Activated effector memory CD4-positive, alpha-beta T cell treated with Interleukin-2 at 50 U/mL for 16 hours (primary cell): Measurements from ENCODE around the gene MAPKBP1.

Experiments used
- DNase-seq: peaks from one replicate; pipeline ENCODE4 v3.0.0-alpha.2; 2020

Gene MAPKBP1

DNA sequence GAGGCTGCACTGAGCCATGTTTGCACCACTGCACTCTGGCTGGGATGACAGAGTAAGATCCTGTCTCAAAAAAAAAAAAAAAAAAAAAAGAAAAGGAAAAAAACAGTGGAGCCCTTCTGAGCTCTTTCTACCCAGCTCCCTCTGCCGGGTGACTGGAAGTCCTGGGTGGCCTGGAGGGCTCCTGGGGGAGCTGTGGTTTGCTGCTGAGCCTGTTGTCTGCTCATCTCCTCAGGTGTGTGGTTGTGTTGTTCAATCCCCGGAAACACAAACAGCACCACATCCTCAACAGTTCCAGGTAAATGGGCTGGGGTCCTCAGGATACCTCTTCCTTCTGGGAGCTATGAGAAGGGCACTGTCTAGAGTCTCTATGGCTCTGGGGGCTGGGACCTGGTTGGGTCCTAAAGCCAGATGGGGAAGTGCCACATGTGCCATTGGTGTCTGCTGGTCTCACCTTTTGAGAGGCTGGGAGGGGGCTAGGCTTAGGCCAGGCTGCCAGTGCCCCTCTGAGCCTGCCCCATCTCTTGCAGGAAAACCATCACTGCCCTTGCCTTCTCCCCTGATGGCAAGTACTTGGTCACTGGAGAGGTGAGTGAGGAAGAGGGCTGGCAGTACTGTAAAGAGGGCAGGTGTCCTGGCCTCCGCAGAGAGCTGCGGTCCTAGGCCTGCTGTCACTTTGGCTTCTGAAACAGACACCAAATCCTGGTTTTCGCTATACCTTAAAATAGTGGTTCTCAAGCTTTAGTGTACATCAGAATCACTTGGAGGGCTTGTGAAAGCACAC lies 36.6 kb downstream of the MAPKBP1 start:
- DNase-seq, result no peak

DNA sequence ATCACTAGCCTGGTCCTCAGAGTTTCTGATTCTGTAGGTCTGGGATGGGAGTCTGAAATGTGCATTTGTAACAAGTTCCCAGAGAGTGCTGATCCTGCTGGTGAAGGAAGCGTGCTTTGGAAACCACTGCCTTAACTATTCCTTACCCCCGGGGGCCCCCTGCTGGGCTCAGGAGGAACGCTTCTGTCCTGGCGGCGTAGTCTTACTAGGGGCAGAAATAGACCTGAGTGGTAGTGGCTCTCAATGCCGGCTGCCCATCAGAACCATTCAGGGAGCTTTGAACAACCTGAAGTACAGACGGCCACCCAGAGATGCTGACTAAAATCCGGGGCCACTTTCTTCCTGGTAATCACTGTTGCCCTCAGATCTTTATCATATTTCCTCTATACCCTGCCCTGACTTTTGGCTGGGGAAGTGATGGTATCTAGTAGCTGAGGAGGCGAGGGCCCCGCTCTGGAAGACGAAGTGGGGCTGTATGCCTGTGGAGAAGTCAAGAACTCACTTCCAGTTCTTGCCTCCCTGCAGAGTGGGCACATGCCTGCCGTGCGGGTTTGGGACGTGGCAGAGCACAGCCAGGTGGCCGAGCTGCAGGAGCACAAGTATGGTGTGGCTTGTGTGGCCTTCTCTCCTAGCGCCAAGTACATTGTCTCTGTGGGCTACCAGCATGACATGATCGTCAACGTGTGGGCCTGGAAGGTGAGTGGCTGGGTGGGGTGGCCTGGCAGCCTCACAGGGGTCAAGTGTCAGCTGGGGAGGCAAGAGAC lies 37.3 kb downstream of the MAPKBP1 start:
- DNase-seq, result peak; percentile 56

DNA sequence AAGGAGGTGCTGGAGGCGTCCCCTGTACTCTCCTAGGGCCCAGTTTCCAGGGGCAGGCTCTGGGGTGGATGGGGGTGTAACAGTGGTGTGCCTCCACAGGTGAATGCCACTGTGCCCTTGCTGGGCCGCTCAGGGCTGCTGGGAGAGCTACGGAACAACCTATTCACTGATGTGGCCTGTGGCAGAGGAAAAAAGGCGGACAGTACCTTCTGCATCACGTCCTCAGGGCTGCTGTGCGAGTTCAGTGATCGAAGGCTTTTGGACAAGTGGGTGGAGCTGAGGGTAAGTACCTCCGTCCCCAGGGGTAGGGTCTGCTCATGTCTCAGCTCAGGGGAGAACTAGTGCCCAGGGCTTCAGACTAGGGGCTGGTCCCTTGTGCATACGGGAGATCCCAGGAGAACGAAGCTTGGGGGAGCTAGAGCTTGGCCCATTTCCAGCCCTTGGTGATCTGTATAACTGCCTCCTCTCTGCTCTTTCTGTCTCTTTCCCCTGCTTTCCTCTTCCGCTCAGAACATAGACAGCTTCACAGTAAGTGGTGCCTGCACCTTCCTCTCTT lies 38.6 kb downstream of the MAPKBP1 start:
- no peak for DNase-seq

DNA sequence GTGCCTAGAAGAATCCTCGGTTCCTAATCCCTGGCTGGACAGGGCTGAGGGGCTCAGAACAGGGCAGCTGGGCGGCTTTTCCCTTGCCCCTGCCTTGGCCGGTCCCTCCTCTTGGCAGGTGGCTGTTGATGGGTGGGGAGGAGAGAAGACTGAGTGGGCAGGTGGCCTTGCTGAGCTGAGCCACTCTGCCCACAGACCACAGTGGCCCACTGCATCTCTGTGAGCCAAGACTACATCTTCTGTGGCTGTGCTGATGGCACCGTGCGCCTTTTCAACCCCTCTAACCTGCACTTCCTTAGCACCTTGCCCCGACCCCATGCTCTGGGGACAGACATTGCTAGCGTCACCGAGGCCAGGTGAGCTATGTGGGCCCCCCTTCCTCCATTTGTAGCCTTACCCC lies 39.1 kb downstream of the MAPKBP1 start:
- DNase-seq, result no peak

DNA sequence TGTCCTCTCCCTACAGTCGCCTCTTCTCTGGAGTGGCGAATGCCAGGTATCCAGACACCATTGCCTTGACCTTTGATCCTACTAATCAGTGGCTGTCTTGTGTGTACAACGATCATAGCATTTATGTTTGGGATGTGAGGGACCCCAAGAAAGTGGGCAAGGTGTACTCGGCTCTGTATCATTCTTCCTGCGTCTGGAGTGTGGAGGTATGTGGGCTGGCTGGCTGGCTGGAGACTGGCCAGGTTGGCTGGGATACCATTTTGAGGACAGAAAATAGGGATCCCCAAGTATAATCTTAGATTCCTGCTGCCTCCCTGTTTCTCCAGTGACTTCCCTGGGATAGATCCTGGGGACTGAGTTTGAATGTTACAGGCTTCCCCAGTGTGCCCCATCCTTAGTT lies 40.2 kb downstream of the MAPKBP1 start:
- no peak for DNase-seq

DNA sequence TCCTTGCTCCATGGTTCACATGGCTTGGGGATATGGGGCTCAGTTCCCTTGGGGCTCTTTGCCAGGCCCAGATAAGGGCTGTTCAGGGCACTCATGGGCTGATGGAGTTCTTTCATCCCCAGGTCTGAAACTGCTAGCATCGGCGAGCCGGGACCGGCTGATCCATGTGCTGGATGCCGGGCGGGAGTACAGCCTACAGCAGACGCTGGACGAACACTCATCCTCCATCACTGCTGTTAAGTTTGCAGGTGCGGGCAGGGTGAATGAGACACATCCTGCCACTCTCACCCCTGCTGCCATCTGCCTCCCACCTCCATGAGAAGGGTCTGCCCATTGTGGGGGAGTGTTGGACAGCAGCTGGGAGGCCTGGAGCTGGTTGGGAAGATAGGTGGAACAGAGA lies 42.5 kb downstream of the MAPKBP1 start:
- DNase-seq, result no peak

DNA sequence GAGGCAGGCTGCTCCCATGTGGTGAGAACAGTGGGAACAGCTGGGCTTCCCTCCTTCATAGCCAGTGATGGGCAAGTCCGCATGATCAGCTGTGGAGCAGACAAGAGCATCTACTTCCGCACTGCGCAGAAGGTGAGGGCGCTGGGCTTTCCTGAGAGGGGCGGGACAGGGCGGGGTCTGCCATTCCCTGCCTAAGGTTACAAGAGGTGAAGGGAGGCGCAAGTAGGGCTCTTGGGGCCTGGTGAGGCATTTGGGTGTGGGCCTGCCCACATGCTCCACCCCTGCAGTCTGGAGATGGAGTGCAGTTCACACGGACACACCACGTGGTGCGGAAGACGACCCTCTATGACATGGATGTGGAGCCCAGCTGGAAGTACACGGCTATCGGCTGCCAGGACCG lies 43.0 kb downstream of the MAPKBP1 start:
- DNase-seq, result no peak

DNA sequence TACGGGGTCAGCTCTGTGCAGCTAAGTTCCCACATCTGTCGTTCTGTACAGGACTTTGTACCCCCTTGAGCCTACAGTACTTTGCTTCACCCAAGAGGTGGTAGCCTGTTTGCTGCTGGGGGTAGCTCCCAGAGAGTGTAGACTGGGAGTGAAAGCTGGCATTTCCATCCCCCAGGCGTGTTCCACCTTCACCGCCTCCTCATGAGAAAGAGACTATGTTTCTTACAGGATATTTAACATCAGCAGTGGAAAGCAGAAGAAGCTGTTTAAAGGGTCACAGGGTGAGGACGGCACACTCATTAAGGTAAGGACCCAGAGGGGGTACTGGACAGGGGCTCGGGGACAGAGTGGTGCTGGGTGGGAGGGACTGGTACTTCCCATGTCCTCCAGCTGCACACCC lies 43.5 kb downstream of the MAPKBP1 start:
- no peak for DNase-seq

DNA sequence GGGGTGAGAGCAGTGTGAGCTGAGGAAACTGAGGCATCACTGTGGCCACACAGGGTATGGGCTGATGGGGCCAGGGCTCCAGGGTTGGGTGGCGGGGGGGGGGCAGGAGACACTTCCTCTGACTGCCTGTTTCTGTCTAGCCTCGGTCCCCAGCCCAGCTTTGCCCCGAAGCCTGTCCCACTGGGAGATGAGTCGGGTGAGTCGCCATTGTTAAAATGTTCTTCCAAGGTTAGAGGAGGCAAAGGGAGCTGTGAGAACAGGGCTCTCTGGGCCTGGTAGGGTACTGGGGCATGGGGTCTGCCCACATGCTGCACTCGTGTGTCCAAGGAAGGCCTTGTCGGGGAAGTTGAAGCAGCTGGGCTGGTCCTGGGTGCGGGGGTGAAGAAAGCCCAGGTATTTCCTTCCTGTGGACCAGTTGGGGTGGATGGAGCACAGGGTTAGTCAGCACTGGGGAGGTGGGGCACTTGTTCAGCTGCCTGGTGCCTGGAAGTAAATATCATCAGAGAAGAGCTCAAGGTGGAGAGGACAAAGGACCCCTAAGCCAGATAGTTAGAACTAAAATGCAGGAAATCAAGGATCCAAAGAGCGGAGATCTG lies 45.3 kb downstream of the MAPKBP1 start:
- DNase-seq, result no peak

DNA sequence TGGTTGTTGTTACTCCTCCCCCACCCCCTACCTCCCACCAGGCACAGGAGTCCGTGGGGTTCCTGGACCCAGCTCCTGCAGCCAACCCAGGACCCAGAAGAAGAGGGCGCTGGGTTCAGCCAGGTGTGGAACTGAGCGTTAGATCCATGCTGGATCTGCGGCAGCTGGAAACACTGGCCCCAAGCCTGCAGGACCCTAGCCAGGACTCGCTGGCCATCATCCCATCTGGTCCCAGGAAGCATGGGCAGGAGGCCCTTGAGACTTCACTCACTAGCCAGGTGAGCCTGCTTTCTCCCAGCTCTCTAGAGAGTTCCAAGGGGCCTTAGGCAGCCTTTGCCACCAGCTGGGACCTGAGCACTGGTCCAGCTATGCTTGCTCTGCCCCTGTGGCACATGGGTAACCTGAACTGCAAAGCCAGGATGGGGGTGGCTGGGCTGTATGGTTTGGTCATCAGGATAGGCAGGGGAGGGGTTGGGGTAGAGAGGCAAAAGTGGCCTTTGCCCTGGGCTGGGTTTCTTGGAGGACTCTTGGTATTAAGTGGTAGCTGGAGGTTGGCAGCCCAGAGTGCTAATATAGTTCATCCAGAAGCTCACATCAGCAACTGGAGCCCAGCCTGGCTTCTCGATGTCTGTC lies 46.6 kb downstream of the MAPKBP1 start:
- no peak for DNase-seq

DNA sequence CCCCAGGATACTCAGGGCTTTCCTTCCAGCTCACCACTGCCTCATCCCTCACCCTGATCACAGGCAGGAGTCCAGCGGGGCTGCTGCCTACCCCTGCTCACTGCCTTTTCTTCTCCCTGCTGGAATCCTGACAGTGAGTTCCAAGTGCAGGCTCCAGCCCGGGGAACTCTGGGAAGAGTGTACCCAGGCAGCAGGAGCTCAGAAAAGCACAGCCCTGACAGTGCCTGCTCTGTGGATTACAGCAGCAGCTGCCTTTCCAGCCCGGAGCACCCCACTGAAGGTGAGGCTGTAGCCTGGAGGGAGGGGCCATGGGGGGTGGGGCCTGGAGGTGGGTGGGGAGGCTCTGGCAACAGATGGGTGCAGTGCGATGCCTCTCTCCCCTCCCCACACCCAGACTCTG lies 47.5 kb downstream of the MAPKBP1 start:
- DNase-seq, result no peak

DNA sequence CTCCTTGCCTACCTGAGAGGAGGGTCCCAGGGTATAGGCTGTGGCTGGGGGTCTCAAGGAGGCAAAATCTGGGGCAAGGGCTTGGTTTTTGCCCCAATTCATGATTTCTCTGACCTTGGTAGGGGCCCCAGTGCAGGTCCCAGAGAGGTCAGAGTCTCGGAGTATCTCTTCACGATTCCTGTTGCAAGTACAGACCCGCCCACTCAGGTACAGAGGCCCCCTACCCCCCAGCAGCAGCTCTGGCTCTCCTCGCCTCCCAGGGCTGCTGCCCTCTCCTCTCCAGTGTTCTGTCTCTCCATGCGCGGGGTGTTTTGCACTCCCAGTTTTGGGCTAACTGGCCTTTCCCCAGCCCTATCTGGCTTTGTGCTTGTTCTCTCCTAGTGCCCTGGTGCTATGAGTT lies 48.2 kb downstream of the MAPKBP1 start:
- no peak for DNase-seq

DNA sequence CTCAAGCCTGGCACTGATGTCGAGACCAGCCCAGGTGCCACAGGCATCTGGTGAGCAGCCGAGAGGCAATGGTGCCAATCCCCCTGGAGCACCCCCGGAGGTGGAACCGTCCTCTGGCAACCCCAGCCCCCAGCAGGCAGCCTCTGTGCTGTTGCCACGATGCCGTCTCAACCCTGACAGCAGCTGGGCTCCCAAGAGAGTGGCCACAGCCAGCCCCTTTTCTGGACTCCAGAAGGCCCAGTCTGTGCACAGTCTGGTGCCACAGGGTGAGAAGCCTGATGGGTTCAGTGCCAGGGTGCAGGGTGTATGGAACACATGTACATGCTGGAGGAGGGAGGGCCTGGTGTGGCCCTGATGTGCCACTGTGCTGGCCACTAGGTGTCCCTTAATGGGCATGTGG lies 48.7 kb downstream of the MAPKBP1 start:
- DNase-seq, result no peak

DNA sequence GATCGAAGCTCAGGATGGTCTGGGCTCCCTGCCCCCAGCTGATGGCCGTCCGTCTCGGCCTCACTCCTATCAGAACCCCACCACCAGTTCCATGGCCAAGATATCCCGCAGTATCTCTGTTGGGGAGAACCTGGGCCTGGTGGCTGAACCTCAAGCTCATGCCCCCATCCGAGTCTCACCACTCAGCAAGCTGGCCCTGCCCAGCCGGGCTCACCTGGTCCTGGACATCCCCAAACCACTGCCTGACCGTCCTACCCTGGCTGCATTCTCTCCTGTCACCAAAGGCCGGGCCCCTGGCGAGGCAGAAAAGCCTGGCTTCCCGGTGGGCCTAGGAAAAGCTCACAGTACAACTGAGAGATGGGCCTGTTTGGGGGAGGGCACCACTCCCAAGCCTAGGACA lies 49.2 kb downstream of the MAPKBP1 start:
- DNase-seq, result no peak

DNA sequence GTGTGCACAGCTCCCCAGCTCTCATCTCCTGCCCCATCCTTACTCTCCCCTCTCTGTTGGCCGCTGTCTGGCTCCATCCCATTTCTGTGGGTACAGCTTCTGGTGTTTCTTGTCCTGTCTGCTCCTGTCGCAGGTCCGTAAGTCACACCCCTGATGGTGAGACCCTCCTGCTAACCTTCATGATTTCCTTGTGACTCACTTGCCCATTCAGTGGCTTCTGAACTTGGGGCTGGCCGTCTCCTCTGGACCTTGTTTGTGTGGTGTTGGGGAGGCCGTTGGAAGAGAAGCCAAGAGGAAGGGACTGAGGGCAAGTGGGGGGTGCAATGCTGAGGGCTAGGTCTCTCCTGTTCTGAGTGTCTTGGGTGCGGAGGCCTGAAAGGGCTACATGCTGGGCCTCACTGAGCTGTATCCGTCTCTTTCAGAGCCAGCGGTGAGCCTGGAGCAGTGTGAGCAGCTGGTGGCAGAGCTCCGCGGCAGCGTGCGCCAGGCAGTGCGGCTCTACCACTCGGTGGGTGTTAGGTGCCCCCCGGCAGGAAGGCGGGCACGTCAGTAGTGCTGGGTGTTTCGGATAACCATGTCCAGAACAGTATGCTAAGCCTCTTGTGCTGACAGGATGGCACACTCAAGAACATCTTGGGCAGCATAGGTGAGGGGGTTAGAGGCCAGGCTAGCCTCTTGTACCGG lies 49.9 kb downstream of the MAPKBP1 start:
- no peak for DNase-seq

DNA sequence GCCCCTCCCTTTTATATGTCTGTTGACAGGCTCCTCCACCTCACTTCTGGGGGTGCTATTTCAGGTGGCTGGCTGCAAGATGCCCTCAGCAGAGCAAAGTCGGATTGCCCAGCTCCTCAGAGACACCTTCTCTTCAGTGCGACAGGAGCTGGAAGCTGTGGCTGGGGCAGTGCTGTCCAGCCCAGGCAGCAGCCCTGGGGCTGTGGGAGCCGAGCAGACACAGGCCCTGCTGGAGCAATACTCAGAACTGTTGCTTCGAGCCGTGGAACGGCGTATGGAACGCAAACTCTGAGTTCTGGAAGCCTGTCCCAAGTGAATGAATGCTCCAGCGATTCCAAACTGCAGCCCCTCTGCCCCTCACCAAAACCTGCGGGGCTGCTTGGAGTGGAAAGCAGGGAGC lies 50.9 kb downstream of the MAPKBP1 start:
- no peak for DNase-seq

DNA sequence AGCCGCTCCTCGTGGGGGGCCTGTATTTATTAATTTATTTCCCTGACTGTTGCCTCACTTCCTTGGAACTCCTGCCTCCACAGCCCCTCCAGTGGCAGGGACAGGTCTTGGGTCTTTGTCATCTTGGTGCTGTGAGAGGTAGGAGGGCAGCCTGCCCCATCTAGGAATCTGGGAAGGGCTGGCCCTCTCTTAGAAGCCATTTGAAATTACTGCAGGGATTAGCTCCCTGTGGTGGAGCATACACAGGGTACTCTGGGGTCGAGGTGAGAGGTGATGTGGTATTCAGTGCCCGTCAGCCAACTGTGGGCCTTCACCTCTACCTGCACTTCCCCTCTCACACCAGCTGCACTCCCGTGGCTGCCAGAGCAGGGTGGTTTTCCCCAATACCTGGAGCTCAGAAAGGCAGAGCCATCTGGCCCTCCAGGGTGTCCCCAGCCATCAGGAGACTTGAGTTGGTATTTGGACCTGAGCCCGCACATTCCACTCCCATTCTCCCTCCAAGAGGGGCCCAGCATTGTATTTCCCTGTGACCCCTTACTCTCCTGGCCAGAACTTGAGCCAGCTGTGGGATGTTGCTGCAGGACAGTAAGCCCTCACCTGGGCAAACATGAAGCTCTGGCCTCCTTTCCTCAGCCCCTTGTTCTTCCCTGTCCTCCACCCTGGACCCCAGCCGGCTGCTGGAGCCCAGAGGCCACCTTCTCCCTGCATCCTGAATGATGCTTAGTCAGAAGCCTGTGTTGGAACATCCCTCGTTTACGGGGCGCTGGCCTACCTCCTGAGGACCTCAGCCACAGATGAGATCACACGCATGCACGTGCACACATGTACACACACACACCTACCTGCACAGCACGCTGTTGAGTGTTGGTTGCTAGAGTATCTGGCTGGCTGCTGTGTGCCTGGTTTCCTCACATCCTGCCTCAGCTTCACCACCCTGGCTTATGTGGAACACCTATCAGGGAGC lies 51.6 kb downstream of the MAPKBP1 start:
- DNase-seq, result no peak

DNA sequence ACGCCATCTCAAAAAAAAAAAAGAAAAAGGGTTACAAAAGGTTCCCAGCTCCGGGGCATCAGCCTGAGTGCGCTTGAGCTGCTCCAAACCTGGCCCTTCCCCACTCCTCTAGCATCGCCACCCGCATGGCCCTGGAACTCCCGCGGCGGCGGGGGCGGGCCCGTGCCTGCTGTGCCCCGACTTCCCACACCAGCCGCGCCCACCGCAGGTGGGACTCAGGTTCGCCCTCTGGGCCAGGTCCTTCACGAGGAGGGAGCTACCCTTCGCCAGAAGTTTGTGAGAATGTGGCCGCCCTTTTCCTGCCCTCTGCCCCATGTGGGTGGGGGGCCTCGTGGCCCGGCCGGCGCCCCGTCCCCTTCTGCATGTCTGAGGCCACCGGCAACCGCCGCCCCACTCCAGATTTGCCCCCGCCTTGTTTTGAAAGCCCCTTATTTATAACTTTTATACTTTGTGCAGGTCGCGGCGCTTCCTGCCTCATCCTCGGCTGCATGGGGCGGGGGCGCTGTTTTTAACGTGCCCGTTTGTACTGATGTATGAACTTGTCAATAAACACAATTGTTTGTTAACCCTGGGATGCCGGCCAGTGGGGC lies 53.1 kb downstream of the MAPKBP1 start:
- peak; percentile 12 for DNase-seq

DNA sequence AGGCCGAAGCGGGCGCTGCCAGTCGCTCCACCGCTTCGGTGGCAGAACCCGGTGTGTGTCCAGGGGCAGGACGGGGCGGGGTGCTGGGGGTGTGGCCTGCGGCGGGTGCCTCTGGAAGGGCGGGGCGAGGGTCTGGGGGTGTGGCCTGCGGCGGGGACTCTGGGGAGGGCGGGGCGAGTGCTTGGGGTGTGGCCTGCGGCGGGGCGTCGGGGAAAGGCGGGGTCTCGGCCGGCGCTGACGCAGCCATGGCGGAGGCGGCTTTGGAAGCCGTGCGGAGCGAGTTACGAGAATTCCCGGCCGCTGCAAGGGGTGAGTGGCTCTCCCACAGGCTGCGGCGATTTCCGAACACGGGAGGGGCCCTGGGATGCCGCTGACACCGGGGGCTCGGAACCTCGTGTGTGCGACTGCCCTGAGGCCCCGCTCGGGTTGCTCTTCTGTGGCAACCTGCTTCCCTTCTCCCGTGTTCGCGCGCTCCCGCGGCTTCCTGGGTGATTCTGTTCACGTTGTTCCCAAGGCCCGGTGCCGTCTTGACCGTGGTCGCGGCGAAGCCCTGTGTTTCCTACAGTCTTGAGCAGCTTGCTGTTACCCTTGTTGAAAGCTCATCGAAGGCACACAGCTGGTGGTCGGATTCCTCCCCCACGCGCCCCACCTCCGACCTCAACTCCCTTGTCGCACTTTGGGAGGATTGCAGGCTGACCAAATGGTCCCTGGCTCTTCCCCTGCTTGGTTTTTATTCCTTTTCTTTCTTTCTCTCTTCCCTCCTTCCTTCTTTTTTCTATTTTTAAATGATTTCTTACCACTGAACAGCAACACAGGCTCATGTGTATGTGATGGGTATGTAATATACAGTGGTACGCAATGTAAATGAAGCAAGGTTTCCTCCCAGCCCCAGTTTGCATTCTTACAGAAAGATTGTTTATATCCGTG lies 53.9 kb downstream of the MAPKBP1 start, which contains the start of gene JMJD7:
JMJD7 (plus strand) TSS at position 213 of the 927 bp plus-strand sequence; CDS start at position 246, 33 bp downstream.
- peak; percentile 91 for DNase-seq

DNA sequence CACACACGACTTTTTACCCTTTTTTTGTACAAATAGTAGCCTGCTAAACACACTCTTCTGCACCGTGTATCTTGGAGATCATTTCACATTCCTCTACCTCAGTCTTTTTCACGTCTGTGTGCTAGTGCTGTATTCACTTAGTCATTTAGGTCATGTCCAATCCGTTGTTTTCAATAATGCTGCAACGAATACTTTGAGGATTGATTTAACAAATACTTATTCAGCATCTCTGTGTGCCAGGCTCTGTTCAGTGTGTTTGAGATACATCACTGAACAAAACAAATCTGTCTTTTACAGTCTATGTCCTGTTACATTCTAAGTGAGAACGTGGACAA lies 54.5 kb downstream of the MAPKBP1 start:
- no peak for DNase-seq
